Kidney capillary endothelial cell (primary cell): ENCODE measurements around the gene AKAP7.

ENCODE experiments used
- DNase-seq: peaks from one replicate; pipeline ENCODE4 v3.0.0-alpha.2; 2018; ENCODE audit warnings: low spot score

Gene AKAP7

GRCh38 chr6:131134220-131134979 lies 867 bp upstream of the AKAP7 start:
- no peak for DNase-seq

- peak; percentile 7 for DNase-seq
Measured at GRCh38 chr6:131134980-131135243, 355 bp upstream of the AKAP7 start.

- peak; percentile 37 for DNase-seq
Measured at GRCh38 chr6:131136021-131136786, 937 bp downstream of the AKAP7 start.

- no peak for DNase-seq
Measured at GRCh38 chr6:131139599-131139998, 4.3 kb downstream of the AKAP7 start.

- no peak for DNase-seq
Measured at GRCh38 chr6:131143319-131143718, 8.1 kb downstream of the AKAP7 start.

- DNase-seq: no peak
Measured at GRCh38 chr6:131146865-131147264, 11.6 kb downstream of the AKAP7 start.

- no peak for DNase-seq
Measured at GRCh38 chr6:131156411-131156810, 21.1 kb downstream of the AKAP7 start.

GRCh38 chr6:131159578-131159977 lies 24.3 kb downstream of the AKAP7 start:
- DNase-seq: no peak

- DNase-seq: no peak
Measured at GRCh38 chr6:131160254-131160758, 25.0 kb downstream of the AKAP7 start.

- DNase-seq: no peak
Measured at GRCh38 chr6:131161987-131162386, 26.7 kb downstream of the AKAP7 start.

GRCh38 chr6:131163886-131164285 lies 28.6 kb downstream of the AKAP7 start:
- DNase-seq: no peak

GRCh38 chr6:131164506-131164905 lies 29.2 kb downstream of the AKAP7 start:
- no peak for DNase-seq

GRCh38 chr6:131167773-131168172 lies 32.5 kb downstream of the AKAP7 start:
- no peak for DNase-seq

GRCh38 chr6:131169613-131170012 lies 34.3 kb downstream of the AKAP7 start:
- no peak for DNase-seq

GRCh38 chr6:131172222-131172621 lies 37.0 kb downstream of the AKAP7 start:
- DNase-seq: no peak

GRCh38 chr6:131173680-131174079 lies 38.4 kb downstream of the AKAP7 start:
- no peak for DNase-seq

- no peak for DNase-seq
Measured at GRCh38 chr6:131175564-131175963, 40.3 kb downstream of the AKAP7 start.

- no peak for DNase-seq
Measured at GRCh38 chr6:131177996-131178395, 42.7 kb downstream of the AKAP7 start.

- DNase-seq: no peak
Measured at GRCh38 chr6:131182991-131183425, 47.7 kb downstream of the AKAP7 start.

- DNase-seq: no peak
Measured at GRCh38 chr6:131183427-131184095, 48.3 kb downstream of the AKAP7 start.

GRCh38 chr6:131191590-131191989 lies 56.3 kb downstream of the AKAP7 start:
- no peak for DNase-seq

- no peak for DNase-seq
Measured at GRCh38 chr6:131197716-131198115, 62.4 kb downstream of the AKAP7 start.
